Cardiac fibroblast (primary cell): ENCODE results near the gene GPHN.

Experiments used
- DNase-seq, 2 donors: peaks; one replicate each; pipeline versions ENCODE4 v3.0.0 to v3.0.0-alpha.2; 2010; ENCODE audit warnings: low read depth in 2 of 2
- H3K4me3 ChIP-seq, 2 donors: replicated peaks in 1 of 2; 1 replicate in 1 of 2; 2 replicates in 1 of 2; pipeline ENCODE4 v1.5.1; 2011; ENCODE audit warnings: low read depth in 2 of 2, low read length in 2 of 2, mild to moderate bottlenecking in 2 of 2, moderate library complexity in 1 of 2
- TF ChIP-seq, protein P1 (sequence below): IDR thresholded peaks from one replicate; pipeline ENCODE4 v1.5.1; 2011; ENCODE audit warnings: low read depth, mild to moderate bottlenecking, low read length, inconsistent platforms

GPHN gene

DNA sequence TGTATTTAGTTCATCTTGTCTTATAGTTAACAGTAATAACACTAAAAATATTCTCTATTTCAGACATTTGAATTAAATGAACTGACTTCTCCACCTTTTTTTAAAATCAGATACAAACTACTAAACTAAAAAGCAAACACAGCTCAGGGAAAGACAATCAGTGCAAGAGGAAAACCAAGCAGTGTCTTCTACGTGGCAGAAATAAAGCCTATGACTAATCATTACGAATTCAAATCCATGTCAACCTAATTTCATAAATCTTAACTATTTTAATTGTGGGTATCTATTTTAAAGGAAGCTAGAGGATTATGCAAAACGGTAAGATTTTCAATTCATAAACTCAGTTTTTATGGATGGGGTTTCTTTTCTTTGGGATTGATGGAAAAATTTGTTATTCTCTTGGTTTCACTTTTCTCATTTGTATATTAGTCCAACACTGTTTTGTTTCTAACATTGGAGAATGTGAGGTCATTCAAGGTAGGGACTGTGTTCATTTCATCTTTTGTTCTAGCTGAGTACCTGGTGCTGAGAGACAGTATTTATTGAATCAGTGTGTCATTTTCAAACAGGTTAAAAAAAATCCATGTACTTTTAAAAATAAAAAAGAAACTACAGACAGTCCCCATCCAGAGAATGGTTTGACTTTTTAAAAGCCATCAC lies 720.5 kb downstream of the GPHN start:
- TF ChIP-seq, protein P1, sequence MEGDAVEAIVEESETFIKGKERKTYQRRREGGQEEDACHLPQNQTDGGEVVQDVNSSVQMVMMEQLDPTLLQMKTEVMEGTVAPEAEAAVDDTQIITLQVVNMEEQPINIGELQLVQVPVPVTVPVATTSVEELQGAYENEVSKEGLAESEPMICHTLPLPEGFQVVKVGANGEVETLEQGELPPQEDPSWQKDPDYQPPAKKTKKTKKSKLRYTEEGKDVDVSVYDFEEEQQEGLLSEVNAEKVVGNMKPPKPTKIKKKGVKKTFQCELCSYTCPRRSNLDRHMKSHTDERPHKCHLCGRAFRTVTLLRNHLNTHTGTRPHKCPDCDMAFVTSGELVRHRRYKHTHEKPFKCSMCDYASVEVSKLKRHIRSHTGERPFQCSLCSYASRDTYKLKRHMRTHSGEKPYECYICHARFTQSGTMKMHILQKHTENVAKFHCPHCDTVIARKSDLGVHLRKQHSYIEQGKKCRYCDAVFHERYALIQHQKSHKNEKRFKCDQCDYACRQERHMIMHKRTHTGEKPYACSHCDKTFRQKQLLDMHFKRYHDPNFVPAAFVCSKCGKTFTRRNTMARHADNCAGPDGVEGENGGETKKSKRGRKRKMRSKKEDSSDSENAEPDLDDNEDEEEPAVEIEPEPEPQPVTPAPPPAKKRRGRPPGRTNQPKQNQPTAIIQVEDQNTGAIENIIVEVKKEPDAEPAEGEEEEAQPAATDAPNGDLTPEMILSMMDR, result no peak
- DNase-seq, result peak in 1 of 2 donors; percentile 36
- H3K4me3 ChIP-seq, result no peak overlapping the region
